T-cell (primary cell): Measurements from ENCODE around the gene RARRES1. TPM values are rescaled to one million over a fixed set of nuclear protein-coding genes. Genes with fewer than 3 reads are reported as not detected.

Experiments
- ATAC-seq, 4 experiments: fragments of 200-7000 bp in 3 of 4; fragments of 150-1000 bp in 1 of 4; cut with Tn5 transposase; replicated peaks in 1 of 4; 1 replicate in 3 of 4; 2 replicates in 1 of 4; pipeline ENCODE4 v1.10.0; 2021; ENCODE audit warnings: moderate library complexity in 3 of 4, mild to moderate bottlenecking in 2 of 4, moderate number of reproducible peaks in 1 of 4
- CTCF ChIA-PET, 2 donors: fragments of 300-600 bp; sonication (Branson Sonifier 250); formaldehyde crosslinking; loops; one replicate each; lab custom pipeline; 2022; ENCODE audit warnings: antibody characterized with exemption in 2 of 2; lab: Charles Lee
- POLR2A ChIA-PET, 2 donors: fragments of 300-600 bp; sonication (Branson Sonifier 250); formaldehyde crosslinking; loops; one replicate each; lab custom pipeline; 2022; ENCODE audit warnings: antibody characterized with exemption in 2 of 2; lab: Charles Lee
- DNase-seq, 35 experiments: peaks; one replicate each; pipeline versions ENCODE4 v3.0.0 to v3.0.0-alpha.2; 2013 to 2023
- H3K27ac ChIP-seq: one replicate; pipeline ENCODE4 v1.5.1; 2013; ENCODE audit warnings: low read length
- H3K27me3 ChIP-seq, 2 experiments: replicated peaks in 1 of 2; 1 replicate in 1 of 2; 2 replicates in 1 of 2; pipeline versions ENCODE4 v1.6.1 to v1.7.0; 2013; ENCODE audit warnings: low read length in 1 of 2, mixed read lengths in 1 of 2; ENCODE audit not compliant: control insufficient read depth in 2 of 2, insufficient read depth in 2 of 2; ENCODE audit errors: extremely low read depth in 1 of 2
- H3K36me3 ChIP-seq, 2 donors: 1 replicate in 1 of 2; 2 replicates in 1 of 2; pipeline versions ENCODE4 v1.6.1 to v1.7.0; 2013; ENCODE audit warnings: low read length in 1 of 2; ENCODE audit not compliant: control insufficient read depth in 2 of 2, insufficient read depth in 1 of 2; ENCODE audit errors: extremely low read depth in 1 of 2
- H3K4me1 ChIP-seq, 2 experiments: 1 replicate in 1 of 2; 2 replicates in 1 of 2; pipeline versions ENCODE4 v1.6.1 to v1.7.0; 2013; ENCODE audit warnings: low read length in 2 of 2, mixed read lengths in 1 of 2; ENCODE audit not compliant: insufficient read depth in 2 of 2, control insufficient read depth in 1 of 2; ENCODE audit errors: extremely low read depth in 1 of 2
- H3K4me3 ChIP-seq, 2 donors: 1 replicate in 1 of 2; 2 replicates in 1 of 2; pipeline versions ENCODE4 v1.5.1 to v1.7.0; 2013; ENCODE audit warnings: mild to moderate bottlenecking in 2 of 2, low read length in 1 of 2, moderate library complexity in 1 of 2; ENCODE audit not compliant: control insufficient read depth in 1 of 2; ENCODE audit errors: extremely low read depth in 1 of 2
- H3K9me3 ChIP-seq: 2 replicates; pipeline ENCODE4 v1.7.0; 2013
- H3K27ac Mint-ChIP-seq, 2 donors: one replicate each; pipeline ENCODE4 v1.8.0; 2020 to 2021; ENCODE audit warnings: mild to moderate bottlenecking in 2 of 2, mixed read lengths in 2 of 2
- H3K27me3 Mint-ChIP-seq, 2 donors: one replicate each; pipeline ENCODE4 v1.8.0; 2021 to 2022; ENCODE audit warnings: mixed read lengths in 2 of 2
- H3K36me3 Mint-ChIP-seq: one replicate; pipeline ENCODE4 v1.8.0; 2021; ENCODE audit warnings: mixed read lengths
- H3K4me1 Mint-ChIP-seq, 3 donors: one replicate each; pipeline ENCODE4 v1.8.0; 2020 to 2022; ENCODE audit warnings: mixed read lengths in 3 of 3, mild to moderate bottlenecking in 1 of 3
- H3K4me3 Mint-ChIP-seq, 3 donors: one replicate each; pipeline ENCODE4 v1.8.0; 2020 to 2022; ENCODE audit warnings: mild to moderate bottlenecking in 3 of 3, mixed read lengths in 3 of 3, moderate library complexity in 3 of 3
- H3K9me3 Mint-ChIP-seq, 3 donors: one replicate each; pipeline ENCODE4 v1.8.0; 2020 to 2022; ENCODE audit warnings: mixed read lengths in 3 of 3
- WGBS: methylation state at CpG from one replicate; pipeline ENCODE4 v1.1.5; 2013; ENCODE audit warnings: missing lambda C conversion rate; ENCODE audit not compliant: insufficient coverage; 5-methylcytosine and 5-hydroxymethylcytosine counted together
- total RNA-seq, 35 experiments: library from RNA in 6 of 35; stranded (reverse) in 6 of 35; fragments of 120-200 nt in 1 of 35; gene quantifications; one replicate each; pipeline versions ENCODE4 v1.2.1 to v1.2.4 and lab custom pipeline; 2013 to 2026

The RARRES1 gene
- total RNA-seq, 5 donors from 2014 or later (not counting 1 experiment from before 2014, with no cell fraction given) = not detected

GRCh38 chr3:158723991-158724390, 8.3 kb downstream of the RARRES1 start:
- Mint-ChIP-seq H3K36me3 (peaks cover 9% of the 10 kb centered on the region), H3K27ac (peak overlapping the region; percentile 72 to 91), H3K27me3 (no peaks in the 10 kb centered on the region), H3K9me3 (no peaks in the 10 kb centered on the region), H3K4me3 (no peak overlapping the region), H3K4me1 (peaks cover 58 to 76% (median 62%) of the 10 kb centered on the region in 3 donors)
- Histone ChIP-seq H3K4me1 (peaks cover 13 to 31% of the 10 kb centered on the region in 2 experiments), H3K9me3 (no peaks in the 10 kb centered on the region), H3K27me3 (no peaks in the 10 kb centered on the region), H3K27ac (no peak overlapping the region), H3K36me3 (no peaks in the 10 kb centered on the region), H3K4me3 (no peak overlapping the region)
- CTCF ChIA-PET = interaction anchor here (0.7 to 1.5 kb wide), 2 partner anchors 17 to 68 kb away, joined by 3 to 4 read pairs; no protein-coding TSS in a partner anchor
- ATAC-seq (no peak), DNase-seq (no peak)
- POLR2A ChIA-PET = interaction anchor here in 1 of 2 donors (0.6 kb wide), 1 partner anchor 18 kb away, joined by 3 read pairs; no protein-coding TSS in a partner anchor
- 99% methylated on average over 6 of the region's 7 CpGs for WGBS

GRCh38 chr3:158722108-158722507, 10.1 kb downstream of the RARRES1 start:
- Histone ChIP-seq H3K4me1 (peaks cover 9 to 26% of the 10 kb centered on the region in 2 experiments), H3K4me3 (no peak overlapping the region), H3K9me3 (no peaks in the 10 kb centered on the region), H3K36me3 (no peaks in the 10 kb centered on the region), H3K27ac (no peak overlapping the region), H3K27me3 (no peaks in the 10 kb centered on the region)
- peak in 1 of 35 experiments; percentile 11 for DNase-seq
- no CpG with 5 or more reads among the region's 1 CpG for WGBS
- peaks cover 46 to 64% (median 50%) of the 10 kb centered on the region in 3 donors for H3K4me1 Mint-ChIP-seq
- ChIA-PET CTCF (interaction anchor here (0.6 to 0.7 kb wide), 3 partner anchors 34 to 45 kb away, joined by 4 read pairs; no protein-coding TSS in a partner anchor), POLR2A (interaction anchor here in 1 of 2 donors (0.6 to 1.3 kb wide), 3 partner anchors 31 to 78 kb away, joined by 3 to 7 read pairs (median 3); partner anchors contain the start of gene GFM1)
- peak in 2 of 4 experiments; percentile 45 to 62 for ATAC-seq
- peak overlapping the region in 1 of 3 donors; percentile 71 for H3K4me3 Mint-ChIP-seq
- H3K27me3 Mint-ChIP-seq = no peaks in the 10 kb centered on the region
- no peaks in the 10 kb centered on the region for H3K9me3 Mint-ChIP-seq
- peaks cover 13% of the 10 kb centered on the region for H3K36me3 Mint-ChIP-seq
- peak overlapping the region in 1 of 2 donors; percentile 84 for H3K27ac Mint-ChIP-seq

- H3K4me1 ChIP-seq = peaks cover 9 to 24% of the 10 kb centered on the region in 2 experiments
- ATAC-seq (no peak), DNase-seq (no peak)
- H3K9me3 ChIP-seq = no peaks in the 10 kb centered on the region
- H3K27me3 ChIP-seq = no peaks in the 10 kb centered on the region
- Mint-ChIP-seq H3K4me3 (no peak overlapping the region), H3K9me3 (no peaks in the 10 kb centered on the region), H3K27ac (no peak overlapping the region), H3K27me3 (no peaks in the 10 kb centered on the region), H3K36me3 (peaks cover 19% of the 10 kb centered on the region), H3K4me1 (peaks cover 34 to 54% (median 44%) of the 10 kb centered on the region in 3 donors)
- no peaks in the 10 kb centered on the region for H3K36me3 ChIP-seq
- no peak overlapping the region for H3K27ac ChIP-seq
- ChIA-PET POLR2A (no interaction called here), CTCF (interaction anchor here (0.5 to 1.3 kb wide), 3 partner anchors 9 to 75 kb away, joined by 3 to 4 read pairs (median 3); no protein-coding TSS in a partner anchor)
- WGBS = no CpG with 5 or more reads among the region's 5 CpGs
- no peak overlapping the region for H3K4me3 ChIP-seq
These were observed 13.6 kb downstream of the RARRES1 start for GRCh38 chr3:158718490-158719170.

GRCh38 chr3:158717576-158717975, 14.7 kb downstream of the RARRES1 start:
- H3K9me3 ChIP-seq = no peaks in the 10 kb centered on the region
- H3K27ac ChIP-seq = no peak overlapping the region
- Mint-ChIP-seq H3K27me3 (no peaks in the 10 kb centered on the region), H3K4me3 (no peak overlapping the region), H3K9me3 (no peaks in the 10 kb centered on the region), H3K27ac (peak overlapping the region in 1 of 2 donors; percentile 37), H3K36me3 (peaks cover 26% of the 10 kb centered on the region), H3K4me1 (peaks cover 24 to 45% (median 37%) of the 10 kb centered on the region in 3 donors)
- H3K27me3 ChIP-seq = no peaks in the 10 kb centered on the region
- H3K4me3 ChIP-seq = no peak overlapping the region
- WGBS = 100% methylated on average over 1 of the region's 2 CpGs
- peaks cover 0 to 3% of the 10 kb centered on the region in 2 donors for H3K36me3 ChIP-seq
- POLR2A ChIA-PET = no interaction called here
- DNase-seq (no peak), ATAC-seq (no peak)
- peaks cover 8 to 15% of the 10 kb centered on the region in 2 experiments for H3K4me1 ChIP-seq
- CTCF ChIA-PET = interaction anchor here in 1 of 2 donors (1.0 to 1.3 kb wide), 2 partner anchors 10 to 22 kb away, joined by 3 to 4 read pairs; no protein-coding TSS in a partner anchor

GRCh38 chr3:158713094-158713499, 19.2 kb downstream of the RARRES1 start:
- CTCF ChIA-PET = interaction anchor here (0.5 to 1.1 kb wide), 3 partner anchors 14 to 81 kb away, joined by 3 to 6 read pairs (median 5); no protein-coding TSS in a partner anchor
- H3K4me1 Mint-ChIP-seq = peaks cover 0 to 21% (median 10%) of the 10 kb centered on the region in 3 donors
- H3K27ac Mint-ChIP-seq = no peak overlapping the region
- H3K27me3 Mint-ChIP-seq = no peaks in the 10 kb centered on the region
- H3K36me3 ChIP-seq = peaks cover 0 to 16% of the 10 kb centered on the region in 2 donors
- no peak overlapping the region for H3K4me3 ChIP-seq
- H3K9me3 Mint-ChIP-seq = no peaks in the 10 kb centered on the region
- H3K27me3 ChIP-seq = no peaks in the 10 kb centered on the region
- no peak for ATAC-seq
- no peaks in the 10 kb centered on the region for H3K4me1 ChIP-seq
- WGBS = 84% methylated on average over 9 of the region's 9 CpGs
- peaks cover 45% of the 10 kb centered on the region for H3K36me3 Mint-ChIP-seq
- no peak overlapping the region for H3K4me3 Mint-ChIP-seq
- POLR2A ChIA-PET = no interaction called here
- H3K9me3 ChIP-seq = no peaks in the 10 kb centered on the region
- DNase-seq = no peak
- no peak overlapping the region for H3K27ac ChIP-seq

- H3K27ac Mint-ChIP-seq = no peak overlapping the region
- DNase-seq (no peak), ATAC-seq (no peak)
- Histone ChIP-seq H3K9me3 (no peaks in the 10 kb centered on the region), H3K4me1 (no peaks in the 10 kb centered on the region), H3K36me3 (peaks cover 0 to 20% of the 10 kb centered on the region in 2 donors), H3K27ac (no peak overlapping the region), H3K27me3 (no peaks in the 10 kb centered on the region), H3K4me3 (no peak overlapping the region)
- ChIA-PET POLR2A (no interaction called here), CTCF (interaction anchor here in 1 of 2 donors (0.5 kb wide), 1 partner anchor 41 kb away, joined by 3 read pairs; no protein-coding TSS in a partner anchor)
- H3K9me3 Mint-ChIP-seq = no peaks in the 10 kb centered on the region
- H3K27me3 Mint-ChIP-seq = no peaks in the 10 kb centered on the region
- H3K4me3 Mint-ChIP-seq = no peak overlapping the region
- peaks cover 0 to 17% (median 8%) of the 10 kb centered on the region in 3 donors for H3K4me1 Mint-ChIP-seq
- H3K36me3 Mint-ChIP-seq = peaks cover 52% of the 10 kb centered on the region
- WGBS = no CpG with 5 or more reads among the region's 1 CpG
These were observed 19.8 kb downstream of the RARRES1 start for GRCh38 chr3:158712443-158712842.
